Ovary (tissue), 9 donors: Measurements from ENCODE around the gene RSAD2. TPM values are rescaled to one million over a fixed set of nuclear protein-coding genes. Genes with fewer than 3 reads are reported as not detected.
"Not testable (repeated sequence)": the region's sequence is repeated elsewhere in the genome, so short reads cannot be mapped to it uniquely, and the experiment has no call there.

Experiments
- DNase-seq, 5 donors: peaks; one replicate each; pipeline ENCODE4 v3.0.0-alpha.2; 2019 to 2020
- H3K27ac ChIP-seq, 2 donors: fragments of 200-600 bp; one replicate each; pipeline versions ENCODE4 v1.5.1 to v1.8.0; 2019 to 2022
- H3K27me3 ChIP-seq: fragments of 200-600 bp; one replicate; pipeline ENCODE4 v1.8.0; 2022
- H3K36me3 ChIP-seq: fragments of 200-600 bp; sonication (generic); one replicate; pipeline ENCODE4 v1.5.1; 2019
- H3K4me1 ChIP-seq: one replicate; pipeline ENCODE4 v1.8.1; 2013; ENCODE audit warnings: mild to moderate bottlenecking, moderate library complexity; ENCODE audit not compliant: insufficient read depth
- H3K4me3 ChIP-seq: fragments of 200-600 bp; sonication (generic); one replicate; pipeline ENCODE4 v1.5.1; 2017
- H3K9me3 ChIP-seq, 2 donors: fragments of 200-600 bp in 1 of 2; sonication (generic) in 1 of 2; one replicate each; pipeline versions ENCODE4 v1.5.1 to v1.8.1; 2013 to 2019; ENCODE audit warnings: mild to moderate bottlenecking in 1 of 2, moderate library complexity in 1 of 2
- CTCF ChIP-seq, 3 donors: fragments of 450-650 bp in 2 of 3; fragments of 200-600 bp in 1 of 3; IDR thresholded peaks; one replicate each; pipeline versions ENCODE4 v1.5.1 to v1.8.0; 2016 to 2022; ENCODE audit warnings: antibody characterized with exemption in 3 of 3, mild to moderate bottlenecking in 1 of 3
- EP300 ChIP-seq: sonication (generic); formaldehyde crosslinking; IDR thresholded peaks from one replicate; pipeline ENCODE4 v1.6.1; 2017; ENCODE audit warnings: antibody characterized with exemption
- POLR2A ChIP-seq: fragments of 450-650 bp; IDR thresholded peaks from one replicate; pipeline ENCODE4 v1.6.1; 2017; ENCODE audit warnings: antibody characterized with exemption, mild to moderate bottlenecking, moderate library complexity
- WGBS, 3 donors: extraction: QIAGEN DNeasy Blood & Tissue Kit in 1 of 3; methylation state at CpG; one replicate each; pipeline versions ENCODE4 v1.1.5 to v1.1.7; 2013 to 2017; 5-methylcytosine and 5-hydroxymethylcytosine counted together
- intact Hi-C, 4 donors: fragments of 100-400 bp; cut with DNase I; formaldehyde crosslinking; loops; one replicate each; pipeline versions ENCODE4 v1.11.0 to v1.15.1; 2022 to 2023
- polyA plus RNA-seq, 2 donors: library from polyadenylated mRNA; stranded (reverse); fragments of 200-250 nt in 1 of 2; fragments of 350-450 nt in 1 of 2; fragmentation: Illumina TruSeq in 1 of 2; extraction: RNeasy Lipid Tissue Mini Kit (QIAGEN cat#74804) in 1 of 2; gene quantifications; one replicate each; pipeline ENCODE4 v1.2.3, GENCODE V29; 2013 to 2014
- total RNA-seq, 7 donors: library from RNA; depleted of rRNA in 2 of 7; stranded (reverse); fragments of >200 nt in 2 of 7; fragmentation: NEBNext Ultra II Directional in 3 of 7; extraction: Animal tissue kit (Norgen Biotek cat#: 25700) in 3 of 7; gene quantifications; one replicate each; pipeline versions ENCODE4 v1.1.0 to v1.2.4, GENCODE V29; 2016 to 2023
- donor health status: DM: no; HTN: no; CAD: no; lungs with moderate emphysema.
- donor health status: DM: no; HTN: no; CAD: no.
- donor health status: Bipolar disorder and iron deficiency.
- donor health status: DM: yes; HTN: yes; CAD: no.
- donor health status: DM: no; HTN: no; CAD: no.
- donor health status: DM: yes; HTN: yes; CAD: no.

RSAD2 gene
- total and polyA plus RNA-seq, 9 donors, result 1.9 to 11.1 (median 4.7) TPM

GRCh38 chr2:6856548-6856920, 21.0 kb upstream of the RSAD2 start:
- Histone ChIP-seq H3K27me3 (no peaks in the 10 kb centered on the region), H3K9me3 (peaks cover 0 to 17% of the 10 kb centered on the region in 2 donors), H3K4me3 (no peak overlapping the region), H3K36me3 (no peaks in the 10 kb centered on the region), H3K27ac (no peak overlapping the region), H3K4me1 (no peaks in the 10 kb centered on the region)
- intact Hi-C loops, result no loop called here
- DNase-seq, result no peak
- 84 to 96% (median 92%) methylated on average over 1 of the region's 1 CpG for WGBS, 3 donors
- TF ChIP-seq CTCF (IDR thresholded peaks at IDR 0.05), result no peak
- no peak for TF ChIP-seq POLR2A
- no peak for TF ChIP-seq EP300

- WGBS, 3 donors, result 96 to 99% (median 98%) methylated on average over 4 of the region's 4 CpGs
- DNase-seq, H3K4me3 ChIP-seq, H3K27ac ChIP-seq, H3K36me3 ChIP-seq, intact Hi-C loops, H3K4me1 ChIP-seq, H3K27me3 ChIP-seq: not testable (repeated sequence)
- H3K9me3 ChIP-seq, result peaks cover 0 to 12% of the 10 kb centered on the region in 2 donors
These were observed 19.0 kb upstream of the RSAD2 start for GRCh38 chr2:6858466-6859027.

GRCh38 chr2:6860296-6860695, 17.3 kb upstream of the RSAD2 start:
- no peak for DNase-seq
- H3K36me3 ChIP-seq, result no peaks in the 10 kb centered on the region
- TF ChIP-seq EP300, result no peak
- no peak for TF ChIP-seq POLR2A
- no peak for TF ChIP-seq CTCF (IDR thresholded peaks at IDR 0.05)
- 97 to 99% (median 99%) methylated on average over 3 of the region's 3 CpGs for whole genome bisulfite sequencing, 3 donors
- H3K4me3 ChIP-seq, result no peak overlapping the region
- H3K27ac ChIP-seq, result no peak overlapping the region
- no peaks in the 10 kb centered on the region for H3K27me3 ChIP-seq
- peaks cover 0 to 12% of the 10 kb centered on the region in 2 donors for H3K9me3 ChIP-seq
- intact Hi-C loops, result no loop called here
- H3K4me1 ChIP-seq, result no peaks in the 10 kb centered on the region

GRCh38 chr2:6863792-6864191, 13.8 kb upstream of the RSAD2 start:
- H3K36me3 ChIP-seq, result no peaks in the 10 kb centered on the region
- no peaks in the 10 kb centered on the region for H3K27me3 ChIP-seq
- intact Hi-C loops, result no loop called here
- no peak overlapping the region for H3K27ac ChIP-seq
- no peaks in the 10 kb centered on the region for H3K4me1 ChIP-seq
- no peak overlapping the region for H3K4me3 ChIP-seq
- WGBS, 3 donors, result 92 to 95% (median 93%) methylated on average over 6 of the region's 6 CpGs
- H3K9me3 ChIP-seq, result peaks cover 0 to 7% of the 10 kb centered on the region in 2 donors
- no peak for DNase-seq
- no peak for TF ChIP-seq EP300
- no peak for TF ChIP-seq POLR2A
- no peak for TF ChIP-seq CTCF (IDR thresholded peaks at IDR 0.05)

GRCh38 chr2:6864231-6864754, 13.3 kb upstream of the RSAD2 start:
- DNase-seq, result no peak
- Histone ChIP-seq H3K9me3 (peaks cover 0 to 7% of the 10 kb centered on the region in 2 donors), H3K36me3 (no peaks in the 10 kb centered on the region), H3K4me3 (no peak overlapping the region), H3K4me1 (no peaks in the 10 kb centered on the region), H3K27me3 (no peaks in the 10 kb centered on the region), H3K27ac (no peak overlapping the region)
- intact Hi-C loops, result no loop called here
- 67 to 70% (median 69%) methylated on average over 8 of the region's 8 CpGs for WGBS, 3 donors
- TF ChIP-seq CTCF (IDR thresholded peaks at IDR 0.05) (no peak), EP300 (no peak), POLR2A (no peak)
